ENCODE results near the gene SLC9C1.

The SLC9C1 gene

GRCh38 chr3:112117415-112117814 is 176.6 kb downstream of the SLC9C1 start:
- Histone ChIP-seq H2AK5ac (ENCODE audit: low read length, severe bottlenecking) (no peak overlapping the region), H3K4ac (ENCODE audit: low read depth in 1 of 2, low read length in 2 of 2) (no peak overlapping the region), H3K27ac (ENCODE audit: low read length, poor library complexity, severe bottlenecking) (no peak overlapping the region), H3K23ac (ENCODE audit: low read length in 2 of 2) (no peak overlapping the region), H3K4me3 (ENCODE audit: insufficient read depth in 1 of 2, low read depth in 1 of 2, low read length in 2 of 2) (no peak overlapping the region), H3K27me3 (ENCODE audit: control insufficient read depth in 1 of 2, insufficient read depth in 1 of 2, low read length in 2 of 2) (no peaks in the 10 kb centered on the region), H2BK5ac (ENCODE audit: low read depth, low read length, poor library complexity, severe bottlenecking) (no peak overlapping the region), H3K14ac (ENCODE audit: low read length in 2 of 2) (no peak overlapping the region), H4K8ac (ENCODE audit: low read length) (no peak overlapping the region), H3K36me3 (ENCODE audit: control insufficient read depth in 1 of 2, insufficient read depth in 2 of 2, low read depth in 1 of 2, low read length in 2 of 2) (peaks cover 19 to 21% of the 10 kb centered on the region in 2 experiments), H3K18ac (ENCODE audit: low read depth in 1 of 2, low read length in 2 of 2) (no peak overlapping the region), H3K79me1 (replicated peaks; ENCODE audit: low read length, poor library complexity, severe bottlenecking) (peaks cover 23% of the 10 kb centered on the region), H2AFZ (ENCODE audit: low read depth, low read length) (no peak overlapping the region), H3K9ac (ENCODE audit: low read length) (no peak overlapping the region), H4K91ac (ENCODE audit: low read length) (no peak overlapping the region), H3K4me2 (ENCODE audit: low read length, poor library complexity, severe bottlenecking) (no peak overlapping the region), H3K9me3 (ENCODE audit: control insufficient read depth, low read length) (no peaks in the 10 kb centered on the region), H2BK120ac (ENCODE audit: low read depth, low read length) (no peak overlapping the region), H2BK15ac (ENCODE audit: low read depth, poor library complexity, severe bottlenecking) (no peak overlapping the region), H3K4me1 (ENCODE audit: control insufficient read depth, insufficient read depth, low read depth, low read length) (no peaks in the 10 kb centered on the region), H2BK12ac (ENCODE audit: low read length in 2 of 2) (no peak overlapping the region)
- WGBS = 98% methylated on average over 1 of the region's 1 CpG
- DNase-seq = no peak

- 97% methylated on average over 13 of the region's 13 CpGs for WGBS
- H2BK15ac ChIP-seq (ENCODE audit: low read depth, poor library complexity, severe bottlenecking) = no peak overlapping the region
- H3K79me1 ChIP-seq (replicated peaks; ENCODE audit: low read length, poor library complexity, severe bottlenecking) = peaks cover 23% of the 10 kb centered on the region
- no peak overlapping the region for H4K8ac ChIP-seq (ENCODE audit: low read length)
- H3K14ac ChIP-seq (ENCODE audit: low read length in 2 of 2) = no peak overlapping the region
- H2BK120ac ChIP-seq (ENCODE audit: low read depth, low read length) = no peak overlapping the region
- H3K18ac ChIP-seq (ENCODE audit: low read depth in 1 of 2, low read length in 2 of 2) = no peak overlapping the region
- no peak overlapping the region for H3K4me3 ChIP-seq (ENCODE audit: insufficient read depth in 1 of 2, low read depth in 1 of 2, low read length in 2 of 2)
- H3K9me3 ChIP-seq (ENCODE audit: control insufficient read depth, low read length) = no peaks in the 10 kb centered on the region
- H2BK5ac ChIP-seq (ENCODE audit: low read depth, low read length, poor library complexity, severe bottlenecking) = no peak overlapping the region
- no peak overlapping the region for H3K27ac ChIP-seq (ENCODE audit: low read length, poor library complexity, severe bottlenecking)
- no peak overlapping the region for H3K4me2 ChIP-seq (ENCODE audit: low read length, poor library complexity, severe bottlenecking)
- no peak overlapping the region for H3K4ac ChIP-seq (ENCODE audit: low read depth in 1 of 2, low read length in 2 of 2)
- no peaks in the 10 kb centered on the region for H3K4me1 ChIP-seq (ENCODE audit: control insufficient read depth, insufficient read depth, low read depth, low read length)
- no peak overlapping the region for H2AFZ ChIP-seq (ENCODE audit: low read depth, low read length)
- DNase-seq = no peak
- no peak overlapping the region for H3K9ac ChIP-seq (ENCODE audit: low read length)
- H2AK5ac ChIP-seq (ENCODE audit: low read length, severe bottlenecking) = no peak overlapping the region
- no peak overlapping the region for H4K91ac ChIP-seq (ENCODE audit: low read length)
- H3K36me3 ChIP-seq (ENCODE audit: control insufficient read depth in 1 of 2, insufficient read depth in 2 of 2, low read depth in 1 of 2, low read length in 2 of 2) = peaks cover 19 to 21% of the 10 kb centered on the region in 2 experiments
- no peak overlapping the region for H2BK12ac ChIP-seq (ENCODE audit: low read length in 2 of 2)
- H3K27me3 ChIP-seq (ENCODE audit: control insufficient read depth in 1 of 2, insufficient read depth in 1 of 2, low read length in 2 of 2) = no peaks in the 10 kb centered on the region
- H3K23ac ChIP-seq (ENCODE audit: low read length in 2 of 2) = no peak overlapping the region
Measured at GRCh38 chr3:112116748-112117186, 177.2 kb downstream of the SLC9C1 start.

- Histone ChIP-seq H2BK5ac (ENCODE audit: low read depth, low read length, poor library complexity, severe bottlenecking) (no peak overlapping the region), H2BK15ac (ENCODE audit: low read depth, poor library complexity, severe bottlenecking) (no peak overlapping the region), H3K9me3 (ENCODE audit: control insufficient read depth, low read length) (no peaks in the 10 kb centered on the region), H3K4me1 (ENCODE audit: control insufficient read depth, insufficient read depth, low read depth, low read length) (no peaks in the 10 kb centered on the region), H3K4me3 (ENCODE audit: insufficient read depth in 1 of 2, low read depth in 1 of 2, low read length in 2 of 2) (no peak overlapping the region), H3K14ac (ENCODE audit: low read length in 2 of 2) (no peak overlapping the region), H3K23ac (ENCODE audit: low read length in 2 of 2) (no peak overlapping the region), H2BK12ac (ENCODE audit: low read length in 2 of 2) (no peak overlapping the region), H4K8ac (ENCODE audit: low read length) (no peak overlapping the region), H2BK120ac (ENCODE audit: low read depth, low read length) (no peak overlapping the region), H3K79me1 (replicated peaks; ENCODE audit: low read length, poor library complexity, severe bottlenecking) (peaks cover 29% of the 10 kb centered on the region), H4K91ac (ENCODE audit: low read length) (no peak overlapping the region), H3K27me3 (ENCODE audit: control insufficient read depth in 1 of 2, insufficient read depth in 1 of 2, low read length in 2 of 2) (no peaks in the 10 kb centered on the region), H3K9ac (ENCODE audit: low read length) (no peak overlapping the region), H3K4me2 (ENCODE audit: low read length, poor library complexity, severe bottlenecking) (no peak overlapping the region), H2AFZ (ENCODE audit: low read depth, low read length) (no peak overlapping the region), H3K18ac (ENCODE audit: low read depth in 1 of 2, low read length in 2 of 2) (no peak overlapping the region), H3K27ac (ENCODE audit: low read length, poor library complexity, severe bottlenecking) (no peak overlapping the region), H3K4ac (ENCODE audit: low read depth in 1 of 2, low read length in 2 of 2) (no peak overlapping the region), H2AK5ac (ENCODE audit: low read length, severe bottlenecking) (no peak overlapping the region), H3K36me3 (ENCODE audit: control insufficient read depth in 1 of 2, insufficient read depth in 2 of 2, low read depth in 1 of 2, low read length in 2 of 2) (peaks cover 19 to 27% of the 10 kb centered on the region in 2 experiments)
- DNase-seq = no peak
- WGBS = 93% methylated on average over 1 of the region's 6 CpGs
Measured at GRCh38 chr3:112115806-112116383, 178.1 kb downstream of the SLC9C1 start.

GRCh38 chr3:112115161-112115739 is 178.8 kb downstream of the SLC9C1 start:
- Histone ChIP-seq H3K9ac (ENCODE audit: low read length) (no peak overlapping the region), H3K27me3 (ENCODE audit: control insufficient read depth in 1 of 2, insufficient read depth in 1 of 2, low read length in 2 of 2) (no peaks in the 10 kb centered on the region), H3K27ac (ENCODE audit: low read length, poor library complexity, severe bottlenecking) (no peak overlapping the region), H3K4ac (ENCODE audit: low read depth in 1 of 2, low read length in 2 of 2) (no peak overlapping the region), H2AFZ (ENCODE audit: low read depth, low read length) (no peak overlapping the region), H3K14ac (ENCODE audit: low read length in 2 of 2) (no peak overlapping the region), H3K18ac (ENCODE audit: low read depth in 1 of 2, low read length in 2 of 2) (no peak overlapping the region), H3K79me1 (replicated peaks; ENCODE audit: low read length, poor library complexity, severe bottlenecking) (peaks cover 29% of the 10 kb centered on the region), H4K91ac (ENCODE audit: low read length) (no peak overlapping the region), H3K23ac (ENCODE audit: low read length in 2 of 2) (peak overlapping the region in 1 of 2 experiments; percentile 17), H3K9me3 (ENCODE audit: control insufficient read depth, low read length) (no peaks in the 10 kb centered on the region), H3K4me2 (ENCODE audit: low read length, poor library complexity, severe bottlenecking) (no peak overlapping the region), H2BK12ac (ENCODE audit: low read length in 2 of 2) (no peak overlapping the region), H3K4me1 (ENCODE audit: control insufficient read depth, insufficient read depth, low read depth, low read length) (no peaks in the 10 kb centered on the region), H3K36me3 (ENCODE audit: control insufficient read depth in 1 of 2, insufficient read depth in 2 of 2, low read depth in 1 of 2, low read length in 2 of 2) (peaks cover 19 to 31% of the 10 kb centered on the region in 2 experiments), H3K4me3 (ENCODE audit: insufficient read depth in 1 of 2, low read depth in 1 of 2, low read length in 2 of 2) (no peak overlapping the region), H2AK5ac (ENCODE audit: low read length, severe bottlenecking) (no peak overlapping the region), H2BK120ac (ENCODE audit: low read depth, low read length) (no peak overlapping the region), H2BK15ac (ENCODE audit: low read depth, poor library complexity, severe bottlenecking) (no peak overlapping the region), H2BK5ac (ENCODE audit: low read depth, low read length, poor library complexity, severe bottlenecking) (no peak overlapping the region), H4K8ac (ENCODE audit: low read length) (no peak overlapping the region)
- WGBS = 97% methylated on average over 5 of the region's 6 CpGs
- DNase-seq = no peak
